Keratinocyte (primary cell): ENCODE results near the gene MSI2. TPM values are rescaled to one million over a fixed set of nuclear protein-coding genes. Genes with fewer than 3 reads are reported as not detected.

ENCODE experiments used
- DNase-seq: peaks from one replicate; pipeline ENCODE4 v3.0.0-alpha.2; 2011; ENCODE audit warnings: low read depth, missing footprints, low spot score
- FAIRE-seq: peaks from 2 replicates; lab custom pipeline; 2011; peaks lifted over from hg19 to GRCh38; lab: Jason Lieb, UNC
- H2AFZ ChIP-seq: 2 replicates; pipeline ENCODE4 v1.6.0; 2012; ENCODE audit warnings: low read length, control low read depth, inconsistent platforms; ENCODE audit not compliant: control insufficient read depth
- H3K27ac ChIP-seq: 2 replicates; pipeline ENCODE4 v1.5.1; 2011; ENCODE audit warnings: low read length; ENCODE audit not compliant: control insufficient read depth, insufficient read depth
- H3K27me3 ChIP-seq: 3 replicates; pipeline ENCODE4 v1.6.0; 2011; ENCODE audit warnings: low read length; ENCODE audit not compliant: control insufficient read depth, insufficient read depth; ENCODE audit errors: extremely low read depth
- H3K36me3 ChIP-seq, 2 experiments: 2 replicates in 1 of 2; 3 replicates in 1 of 2; pipeline ENCODE4 v1.5.1; 2011; ENCODE audit warnings: low read length in 2 of 2, mild to moderate bottlenecking in 1 of 2; ENCODE audit not compliant: control insufficient read depth in 2 of 2, insufficient read depth in 2 of 2; ENCODE audit errors: extremely low read depth in 1 of 2
- H3K4me1 ChIP-seq: 3 replicates; pipeline ENCODE4 v1.5.1; 2011; ENCODE audit warnings: low read length; ENCODE audit not compliant: control insufficient read depth, insufficient read depth; ENCODE audit errors: extremely low read depth
- H3K4me2 ChIP-seq: 3 replicates; pipeline ENCODE4 v1.6.0; 2011; ENCODE audit warnings: low read depth, low read length; ENCODE audit not compliant: control insufficient read depth, insufficient read depth; ENCODE audit errors: extremely low read depth
- H3K4me3 ChIP-seq, 3 experiments: fragments of 200-600 bp in 1 of 3; sonication (generic) in 1 of 3; 2 replicates in 2 of 3; 3 replicates in 1 of 3; pipeline ENCODE4 v1.5.1; 2011 to 2016; ENCODE audit warnings: low read length in 3 of 3, mild to moderate bottlenecking in 3 of 3, control low read depth in 2 of 3, inconsistent platforms in 1 of 3, low read depth in 1 of 3, mixed read lengths in 1 of 3, mixed run types in 1 of 3, moderate library complexity in 1 of 3; ENCODE audit not compliant: control insufficient read depth in 2 of 3, insufficient read depth in 2 of 3; ENCODE audit errors: extremely low read depth in 1 of 3
- H3K79me2 ChIP-seq: 2 replicates; pipeline ENCODE4 v1.6.0; 2012; ENCODE audit warnings: low read length; ENCODE audit not compliant: control insufficient read depth, insufficient read depth
- H3K9ac ChIP-seq: 3 replicates; pipeline ENCODE4 v1.6.0; 2011; ENCODE audit warnings: low read length; ENCODE audit not compliant: control insufficient read depth, insufficient read depth; ENCODE audit errors: extremely low read depth
- H3K9me1 ChIP-seq: 3 replicates; pipeline ENCODE4 v1.6.0; 2011; ENCODE audit warnings: low read length; ENCODE audit not compliant: control insufficient read depth, insufficient read depth; ENCODE audit errors: extremely low read depth
- H3K9me3 ChIP-seq: 2 replicates; pipeline ENCODE4 v1.5.1; 2012; ENCODE audit warnings: low read depth, low read length; ENCODE audit not compliant: control insufficient read depth
- H4K20me1 ChIP-seq: 3 replicates; pipeline ENCODE4 v1.6.0; 2011; ENCODE audit warnings: low read length; ENCODE audit not compliant: control insufficient read depth, insufficient read depth; ENCODE audit errors: extremely low read depth
- CTCF ChIP-seq, 3 experiments: IDR thresholded peaks in 1 of 3; conservative IDR thresholded peaks in 1 of 3; optimal IDR thresholded peaks in 1 of 3; 2 replicates in 2 of 3; 3 replicates in 1 of 3; pipeline versions ENCODE3 to v1.5.1; 2011; ENCODE audit warnings: low read length in 3 of 3, mild to moderate bottlenecking in 3 of 3, moderate library complexity in 2 of 3, control low read depth in 1 of 3, inconsistent platforms in 1 of 3; ENCODE audit not compliant: insufficient read depth in 2 of 3; ENCODE audit errors: extremely low read depth in 1 of 3
- EZH2 ChIP-seq: IDR thresholded peaks from one replicate; pipeline ENCODE4 v1.6.1; 2012; ENCODE audit warnings: inconsistent platforms, mild to moderate bottlenecking, low read length, moderate library complexity
- dilution Hi-C: fragments of 300-500 bp; cut with MboI; formaldehyde crosslinking; loops from one replicate; pipeline ENCODE4 v1.7.0; 2020; ENCODE audit warnings: low sequenced_read_pairs; ENCODE audit not compliant: extremely low pct_ligation_motif_present
- polyA plus RNA-seq, 5 experiments: library from polyadenylated mRNA; depleted of rRNA in 3 of 5; stranded (reverse) in 3 of 5; stranded (forward) in 1 of 5; unstranded in 1 of 5; fragments of >200 nt; gene quantifications; 1 replicate in 1 of 5; 2 replicates in 3 of 5; 3 replicates in 1 of 5; pipeline versions ENCODE4 v1.2.1 to v1.2.3, GENCODE V29; 2011 to 2012; ENCODE audit warnings: missing spikeins in 2 of 5, low read depth in 1 of 5, low replicate concordance in 1 of 5

The MSI2 gene
- polyA plus RNA-seq, 1 donor (not counting 4 experiments of a cell fraction or from before 2014, with no cell fraction given) = 22.3 TPM

GRCh38 chr17:57363998-57364643 is 107.8 kb downstream of the MSI2 start:
- Histone ChIP-seq H3K9me3 (no peaks in the 10 kb centered on the region), H2AFZ (no peak overlapping the region), H3K27me3 (no peaks in the 10 kb centered on the region), H3K27ac (no peak overlapping the region), H3K36me3 (no peaks in the 10 kb centered on the region), H3K9me1 (no peaks in the 10 kb centered on the region), H3K4me2 (no peak overlapping the region), H3K4me1 (peaks cover 17% of the 10 kb centered on the region), H3K79me2 (no peaks in the 10 kb centered on the region), H3K4me3 (no peak overlapping the region), H3K9ac (no peak overlapping the region), H4K20me1 (no peaks in the 10 kb centered on the region)
- TF ChIP-seq CTCF (optimal IDR thresholded peaks at IDR 0.05 in 1 of 3, IDR thresholded peaks at IDR 0.05 in 1 of 3, conservative IDR thresholded peaks at IDR 0.05 in 1 of 3; ENCODE audit: extremely low read depth in 1 of 3, insufficient read depth in 2 of 3, low read length in 3 of 3) (no peak), EZH2 (no peak)
- no peak for FAIRE-seq
- no peak for DNase-seq
- dilution Hi-C loops = no loop called here

- no peak for FAIRE-seq
- dilution Hi-C loops = no loop called here
Measured at GRCh38 chr17:57365420-57365819, 109.1 kb downstream of the MSI2 start.

More at GRCh38 chr17:57365420-57365819, 109.1 kb downstream of the MSI2 start:
- Histone ChIP-seq H3K79me2 (no peaks in the 10 kb centered on the region), H3K4me3 (no peak overlapping the region), H3K4me1 (peaks cover 30% of the 10 kb centered on the region), H3K36me3 (no peaks in the 10 kb centered on the region), H3K9me3 (no peaks in the 10 kb centered on the region), H3K27ac (no peak overlapping the region), H3K9me1 (no peaks in the 10 kb centered on the region), H2AFZ (no peak overlapping the region), H4K20me1 (no peaks in the 10 kb centered on the region), H3K9ac (no peak overlapping the region), H3K4me2 (no peak overlapping the region), H3K27me3 (no peaks in the 10 kb centered on the region)
- DNase-seq = no peak
- no peak for TF ChIP-seq EZH2
- TF ChIP-seq CTCF (optimal IDR thresholded peaks at IDR 0.05 in 1 of 3, IDR thresholded peaks at IDR 0.05 in 1 of 3, conservative IDR thresholded peaks at IDR 0.05 in 1 of 3; ENCODE audit: extremely low read depth in 1 of 3, insufficient read depth in 2 of 3, low read length in 3 of 3) = no peak
